K562 (cell line): Measurements from ENCODE around the gene IL12RB1. TPM values are rescaled to one million over a fixed set of nuclear protein-coding genes. Genes with fewer than 3 reads are reported as not detected.

ENCODE experiments used
- BDP1 ChIP-seq: IDR thresholded peaks from 3 replicates; pipeline ENCODE4 v1.6.1; 2011; ENCODE audit not compliant: insufficient read length, insufficient read depth
- CBX3 ChIP-seq, 2 experiments: IDR thresholded peaks; 1 replicate in 1 of 2; 2 replicates in 1 of 2; pipeline ENCODE4 v1.6.1; 2012; ENCODE audit warnings: inconsistent platforms in 2 of 2, low read length in 2 of 2, borderline replicate concordance in 1 of 2, control low read depth in 1 of 2
- CREB1 ChIP-seq, 2 experiments: sonication (generic) in 1 of 2; formaldehyde crosslinking in 1 of 2; IDR thresholded peaks; 2 replicates each; pipeline versions ENCODE4 v1.6.1 to v1.8.0; 2012 to 2022; ENCODE audit warnings: inconsistent platforms in 1 of 2, mild to moderate bottlenecking in 1 of 2, missing genetic modification reagents in 1 of 2, moderate library complexity in 1 of 2
- EHMT2 ChIP-seq: fragments of 450-650 bp; IDR thresholded peaks from 2 replicates; pipeline ENCODE4 v1.6.1; 2018; ENCODE audit warnings: antibody characterized with exemption
- ERF ChIP-seq: fragments of 450-650 bp; formaldehyde crosslinking; IDR thresholded peaks from 2 replicates; pipeline ENCODE4 v1.4.0; 2020; ENCODE audit warnings: mild to moderate bottlenecking, mixed read lengths
- FIP1L1 ChIP-seq: fragments of 200-400 bp; formaldehyde crosslinking; IDR thresholded peaks from 2 replicates; pipeline ENCODE4 v1.6.1; 2018; ENCODE audit warnings: mild to moderate bottlenecking, low read depth, low read length; ENCODE audit not compliant: poor library complexity, severe bottlenecking
- FOXJ3 ChIP-seq: sonication (generic); formaldehyde crosslinking; IDR thresholded peaks from 2 replicates; pipeline ENCODE4 v1.4.0; 2020; ENCODE audit warnings: mild to moderate bottlenecking, missing genetic modification reagents
- HNRNPL ChIP-seq: fragments of 200-400 bp; formaldehyde crosslinking; IDR thresholded peaks from 2 replicates; pipeline ENCODE4 v1.6.1; 2017; ENCODE audit warnings: low read depth, mild to moderate bottlenecking, low read length
- HOXB6 ChIP-seq: fragments of 250-450 bp; sonication (Bioruptor Pico); IDR thresholded peaks from 2 replicates; pipeline ENCODE4 v1.5.1; 2022; ENCODE audit warnings: mild to moderate bottlenecking, borderline replicate concordance
- JUND ChIP-seq, 2 experiments: IDR thresholded peaks; 2 replicates in 1 of 2; 3 replicates in 1 of 2; pipeline ENCODE4 v1.6.1; 2011; ENCODE audit warnings: borderline replicate concordance in 2 of 2, low read depth in 2 of 2, low read length in 2 of 2, improper control_type of control experiment in 1 of 2, missing biosample characterization in 1 of 2, missing genetic modification characterization in 1 of 2, missing genetic modification reagents in 1 of 2
- KAT2B ChIP-seq: IDR thresholded peaks from one replicate; pipeline ENCODE4 v1.6.1; 2012; ENCODE audit warnings: low read depth, mild to moderate bottlenecking, control low read depth, inconsistent platforms, low read length, moderate library complexity
- MAFG ChIP-seq: fragments of 450-650 bp; conservative IDR thresholded peaks from 2 replicates; pipeline ENCODE4 v1.6.1; 2016; ENCODE audit warnings: missing genetic modification characterization, missing compliant biosample characterization
- NR2C1 ChIP-seq, 2 experiments: fragments of 450-650 bp; IDR thresholded peaks; 2 replicates each; pipeline ENCODE4 v1.6.1; 2017; ENCODE audit warnings: mild to moderate bottlenecking in 2 of 2, antibody characterized with exemption in 1 of 2, inconsistent platforms in 1 of 2, missing compliant biosample characterization in 1 of 2, missing genetic modification characterization in 1 of 2
- PCBP1 ChIP-seq: fragments of 200-400 bp; formaldehyde crosslinking; IDR thresholded peaks from 2 replicates; pipeline ENCODE4 v1.6.1; 2018; ENCODE audit warnings: mild to moderate bottlenecking, low read depth, low read length; ENCODE audit not compliant: poor library complexity, severe bottlenecking
- PTRF ChIP-seq: fragments of 450-650 bp; IDR thresholded peaks from 2 replicates; pipeline ENCODE4 v1.6.1; 2016; ENCODE audit warnings: mild to moderate bottlenecking, missing genetic modification characterization, missing compliant biosample characterization
- PURB ChIP-seq: sonication (generic); formaldehyde crosslinking; IDR thresholded peaks from 2 replicates; pipeline ENCODE4 v1.9.0; 2021; ENCODE audit warnings: low read depth, mild to moderate bottlenecking, missing genetic modification reagents
- RBM14 ChIP-seq: fragments of 200-400 bp; formaldehyde crosslinking; IDR thresholded peaks from 2 replicates; pipeline ENCODE4 v1.6.1; 2018; ENCODE audit warnings: low read depth, mild to moderate bottlenecking, low read length, moderate library complexity, borderline replicate concordance; ENCODE audit not compliant: insufficient read depth
- TEAD4 ChIP-seq, 2 experiments: sonication (generic) in 1 of 2; formaldehyde crosslinking in 1 of 2; IDR thresholded peaks; 2 replicates each; pipeline versions ENCODE4 v1.6.1 to v1.8.0; 2012 to 2022; ENCODE audit warnings: borderline replicate concordance in 1 of 2, inconsistent platforms in 1 of 2, low read length in 1 of 2, mild to moderate bottlenecking in 1 of 2, missing genetic modification reagents in 1 of 2
- TGIF2 ChIP-seq: sonication (generic); formaldehyde crosslinking; IDR thresholded peaks from 2 replicates; pipeline ENCODE4 v1.8.1; 2022; ENCODE audit warnings: mild to moderate bottlenecking, missing genetic modification reagents, moderate library complexity
- XRCC3 ChIP-seq: fragments of 450-650 bp; IDR thresholded peaks from 2 replicates; pipeline ENCODE4 v1.6.1; 2017; ENCODE audit warnings: mild to moderate bottlenecking, moderate library complexity
- ZNF197 ChIP-seq: fragments of 200-800 bp; sonication (Bioruptor generic); IDR thresholded peaks from 2 replicates; pipeline ENCODE4 v1.6.1; 2016; ENCODE audit warnings: low read depth, missing genetic modification characterization, missing compliant biosample characterization
- ZNF263 ChIP-seq: sonication (generic); formaldehyde crosslinking; IDR thresholded peaks from 2 replicates; pipeline ENCODE4 v1.8.0; 2022; ENCODE audit warnings: mild to moderate bottlenecking, missing genetic modification reagents, borderline replicate concordance
- polyA plus RNA-seq, 8 experiments: library from polyadenylated mRNA; depleted of rRNA in 4 of 8; stranded (reverse) in 5 of 8; unstranded in 3 of 8; fragments of >200 nt; fragmentation: Nextera tagmentation in 2 of 8; fragmentation: Illumina TruSeq in 1 of 8; extraction: Ambion mirVana in 2 of 8; extraction: Trizol in 1 of 8; gene quantifications; 2 replicates each; pipeline versions ENCODE4 v1.2.1 to v1.2.3, GENCODE V29; 2011 to 2014; ENCODE audit warnings: inconsistent platforms in 1 of 8, missing spikeins in 1 of 8
- total RNA-seq, 7 experiments: library from RNA; depleted of rRNA in 6 of 7; stranded (reverse); fragments of >200 nt in 6 of 7; fragmentation: Illumina TruSeq in 2 of 7; extraction: Trizol in 2 of 7; gene quantifications; 2 replicates each; pipeline versions ENCODE4 v1.2.1 to v1.2.3, GENCODE V29; 2011 to 2021; ENCODE audit warnings: low replicate concordance in 1 of 7
- TF ChIP-seq, protein P1 (sequence below): fragments of 250-450 bp; sonication (Bioruptor Pico); IDR thresholded peaks from 2 replicates; pipeline ENCODE4 v1.6.1; 2021; ENCODE audit warnings: mild to moderate bottlenecking
- TF ChIP-seq, protein P2 (sequence below): fragments of 250-450 bp; sonication (Bioruptor Pico); IDR thresholded peaks from 2 replicates; pipeline ENCODE4 v1.5.0; 2021; ENCODE audit warnings: mild to moderate bottlenecking, moderate library complexity

IL12RB1 gene
- total and polyA plus RNA-seq, 9 of the 15 experiments (the other 6 are each of a cell fraction or from before 2014, with no cell fraction given): 0.04 to 0.07 (median 0.06) TPM; not detected in 5

DNA sequence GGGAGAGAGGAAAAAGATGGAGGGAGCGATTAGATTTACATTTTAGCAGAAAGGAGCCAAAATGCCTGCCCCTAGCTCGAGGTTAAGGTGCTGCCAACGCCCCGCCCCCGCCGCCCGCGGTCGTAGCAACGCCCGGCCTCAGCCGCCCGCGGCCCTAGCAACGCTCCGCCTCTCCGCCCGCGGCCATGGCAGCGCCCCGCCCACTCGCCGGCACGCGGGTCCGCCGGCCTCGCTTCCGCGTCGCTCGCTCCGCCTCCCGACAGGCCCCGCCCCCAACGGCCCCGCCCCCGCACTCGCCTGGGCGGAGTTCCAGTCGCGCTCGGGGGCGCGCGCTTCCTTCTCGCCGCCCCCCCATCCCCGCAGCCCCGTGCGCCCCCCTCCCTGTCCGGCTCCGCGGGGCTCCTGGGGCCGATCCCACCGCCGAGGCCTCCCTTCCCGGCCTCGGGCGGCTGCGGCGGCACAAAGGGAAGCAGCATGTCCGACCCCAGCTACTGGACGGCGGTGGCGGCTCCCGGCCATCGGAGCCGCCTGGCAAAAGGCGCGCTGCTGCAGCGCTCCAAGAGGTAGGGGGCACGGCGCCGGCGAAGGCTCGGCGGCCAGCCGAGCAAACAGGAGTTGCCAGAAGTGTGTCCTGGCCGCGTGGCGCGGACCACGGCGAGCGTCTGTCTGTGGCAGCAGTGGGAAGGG lies 31.1 kb upstream of the IL12RB1 start (continued):
- TF ChIP-seq ZNF197 (CRISPR knock-in tag) (no peak), ERF (CRISPR knock-in tag) (no peak), FIP1L1 (no peak), TGIF2 (CRISPR knock-in tag) (no peak), PCBP1 (no peak), HNRNPL (peak; percentile 57; the same call in 1 of the 2 replicates), BDP1 (no peak), CBX3 (IDR thresholded peaks at IDR 0.05; ENCODE audit: borderline replicate concordance in 1 of 2, low read length in 2 of 2) (peak in 1 of 2 experiments; percentile 47; a peak in 1 of 3 replicates), EHMT2 (no peak), MAFG (tag) (no peak), RBM14 (no peak), JUND (IDR thresholded peaks at IDR 0.05; ENCODE audit: borderline replicate concordance, low read depth, low read length) (no peak), JUND (tag; IDR thresholded peaks at IDR 0.05; ENCODE audit: borderline replicate concordance, low read depth, low read length) (no peak), TEAD4 (IDR thresholded peaks at IDR 0.05; ENCODE audit: low read length) (no peak), TEAD4 (CRISPR knock-in tag; IDR thresholded peaks at IDR 0.05; ENCODE audit: borderline replicate concordance) (no peak), ZNF263 (no peak), HOXB6 (CRISPR knock-in tag) (no peak), NR2C1 (IDR thresholded peaks at IDR 0.05) (no peak), NR2C1 (tag; IDR thresholded peaks at IDR 0.05) (no peak), FOXJ3 (CRISPR knock-in tag) (no peak), PURB (CRISPR knock-in tag) (no peak), KAT2B (no peak), PTRF (tag) (no peak), XRCC3 (no peak), CREB1 (IDR thresholded peaks at IDR 0.05) (0 out of 2 replicates have a peak, but pooled peaks have one; percentile 12), CREB1 (CRISPR knock-in tag; IDR thresholded peaks at IDR 0.05) (no peak)
- TF ChIP-seq, protein P1, sequence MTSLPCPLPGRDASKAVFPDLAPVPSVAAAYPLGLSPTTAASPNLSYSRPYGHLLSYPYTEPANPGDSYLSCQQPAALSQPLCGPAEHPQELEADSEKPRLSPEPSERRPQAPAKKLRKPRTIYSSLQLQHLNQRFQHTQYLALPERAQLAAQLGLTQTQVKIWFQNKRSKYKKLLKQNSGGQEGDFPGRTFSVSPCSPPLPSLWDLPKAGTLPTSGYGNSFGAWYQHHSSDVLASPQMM (CRISPR knock-in tag): no peak
- TF ChIP-seq, protein P2, sequence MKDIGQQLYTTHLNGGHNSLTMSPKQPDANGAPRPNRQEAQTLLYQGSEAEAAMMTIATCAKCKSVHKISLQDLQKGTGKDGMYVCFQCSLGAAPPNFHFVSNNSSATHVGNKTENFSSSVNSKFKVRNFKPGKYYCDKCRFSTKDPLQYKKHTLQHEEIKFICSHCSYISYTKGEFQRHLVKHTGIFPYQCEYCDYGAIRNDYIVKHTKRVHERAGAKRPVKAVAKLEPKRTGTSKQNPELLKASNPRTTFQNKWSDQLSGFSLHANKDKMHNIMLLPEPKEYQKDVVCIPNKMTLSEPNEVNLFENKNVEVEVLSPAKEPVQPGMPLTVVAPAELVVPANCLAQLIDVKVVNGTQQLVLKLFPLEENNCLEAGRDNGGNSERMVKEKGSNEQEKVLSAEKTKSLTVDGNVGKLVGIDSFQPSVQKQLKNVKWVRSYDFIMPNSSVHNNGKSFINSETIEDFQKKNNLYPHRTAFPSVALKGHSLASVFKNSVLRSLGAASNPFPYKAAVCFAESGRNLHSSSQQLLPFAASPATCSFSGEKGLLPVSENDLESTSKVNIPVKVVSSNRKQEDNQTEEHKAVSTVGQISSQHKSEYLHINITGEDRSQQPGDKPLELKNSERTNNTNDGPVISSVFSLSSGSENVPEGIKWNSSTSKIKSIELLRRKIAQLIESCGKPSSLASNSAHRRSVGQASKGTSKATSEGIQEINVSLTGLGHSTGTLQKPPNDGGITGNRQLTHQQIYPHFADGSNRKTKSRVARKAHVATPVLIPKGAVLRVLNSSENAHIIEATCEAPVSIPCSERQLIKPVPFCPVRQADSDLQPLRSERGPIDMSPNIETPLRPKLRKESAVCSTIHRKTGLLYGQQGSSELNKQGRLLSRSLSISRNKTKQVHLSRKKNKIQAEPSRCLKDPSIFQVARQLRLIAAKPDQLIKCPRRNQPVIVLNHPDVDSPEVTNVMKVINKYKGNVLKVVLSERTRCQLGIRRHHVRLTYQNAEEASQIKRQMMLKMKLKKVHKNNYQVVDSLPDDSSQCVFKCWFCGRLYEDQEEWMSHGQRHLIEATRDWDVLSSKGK (CRISPR knock-in tag): no peak
